HG03280 (cell line): ENCODE results near the gene RIF1.

Experiments used
- ATAC-seq: cut with Tn5 transposase; IDR thresholded peaks from one replicate; pipeline ENCODE4 v1.9.1; 2021; ENCODE audit warnings: mild to moderate bottlenecking, moderate library complexity; ENCODE audit not compliant: unreplicated experiment

RIF1 gene

DNA sequence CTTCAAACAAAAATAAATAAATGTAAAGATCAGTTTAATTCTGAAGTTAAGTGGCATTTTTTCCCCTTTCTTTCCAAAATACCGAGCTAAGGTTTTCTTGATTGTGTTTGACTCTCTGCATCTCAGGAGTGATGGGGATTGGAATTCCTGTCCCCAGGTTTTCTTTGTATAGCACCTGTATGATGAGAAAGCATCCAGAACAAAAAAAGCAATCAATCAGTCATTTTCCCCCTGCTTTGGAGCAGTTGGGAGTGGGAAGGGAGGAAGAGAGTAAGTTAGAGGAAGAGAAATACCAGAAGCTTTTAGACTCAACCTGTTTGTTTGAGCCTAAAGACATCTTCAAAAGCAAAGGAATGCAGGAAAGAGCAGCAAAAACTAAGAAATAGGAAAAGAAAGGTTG, 88.5 kb downstream of the RIF1 start:
- no peak for ATAC-seq

- ATAC-seq: no peak
Measured at GRCh38 chr2:151506170-151506569, 96.5 kb downstream of the RIF1 start.

DNA sequence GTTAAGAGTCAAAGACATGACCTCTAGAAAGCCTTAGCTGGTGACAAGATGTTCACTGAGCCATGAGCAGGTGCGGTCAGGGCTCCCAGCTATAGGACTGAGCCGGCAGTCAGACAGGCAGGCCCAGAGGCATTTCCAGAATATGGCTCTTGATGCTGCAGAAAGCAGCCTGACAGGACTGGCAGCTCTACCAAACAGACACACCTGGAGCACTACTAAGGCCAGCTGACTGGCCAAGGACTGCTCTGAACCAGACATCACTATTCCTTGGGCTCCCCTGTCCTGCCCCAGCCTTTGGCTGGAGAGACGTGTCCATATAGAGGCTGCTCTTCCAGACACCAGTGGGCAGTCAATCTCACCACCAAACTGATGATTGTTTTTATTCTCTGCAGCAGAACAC, 98.8 kb downstream of the RIF1 start:
- ATAC-seq: no peak

- no peak for ATAC-seq
Measured at GRCh38 chr2:151518802-151519201, 109.1 kb downstream of the RIF1 start.

DNA sequence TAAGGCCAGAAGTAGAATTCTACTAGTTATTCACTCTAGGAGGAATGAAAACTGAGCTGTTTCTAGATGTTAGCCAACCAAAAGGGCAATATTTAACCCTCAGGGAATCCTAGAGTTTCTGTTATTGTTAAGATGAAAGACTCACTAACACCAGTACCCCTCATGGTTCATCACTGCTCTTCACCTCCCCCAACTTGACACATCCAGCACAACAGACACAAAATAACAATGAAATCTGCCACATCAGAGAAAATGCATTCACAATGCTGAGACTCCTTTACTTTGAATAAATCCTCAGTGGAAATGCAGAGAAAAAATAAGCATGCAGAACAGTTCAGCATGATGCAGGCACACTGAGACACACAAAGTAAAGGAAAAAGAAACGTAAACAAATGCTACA, 111.3 kb downstream of the RIF1 start:
- no peak for ATAC-seq

- no peak for ATAC-seq
Measured at GRCh38 chr2:151522556-151522955, 112.9 kb downstream of the RIF1 start.

GRCh38 chr2:151523850-151524249, 114.1 kb downstream of the RIF1 start:
- no peak for ATAC-seq

DNA sequence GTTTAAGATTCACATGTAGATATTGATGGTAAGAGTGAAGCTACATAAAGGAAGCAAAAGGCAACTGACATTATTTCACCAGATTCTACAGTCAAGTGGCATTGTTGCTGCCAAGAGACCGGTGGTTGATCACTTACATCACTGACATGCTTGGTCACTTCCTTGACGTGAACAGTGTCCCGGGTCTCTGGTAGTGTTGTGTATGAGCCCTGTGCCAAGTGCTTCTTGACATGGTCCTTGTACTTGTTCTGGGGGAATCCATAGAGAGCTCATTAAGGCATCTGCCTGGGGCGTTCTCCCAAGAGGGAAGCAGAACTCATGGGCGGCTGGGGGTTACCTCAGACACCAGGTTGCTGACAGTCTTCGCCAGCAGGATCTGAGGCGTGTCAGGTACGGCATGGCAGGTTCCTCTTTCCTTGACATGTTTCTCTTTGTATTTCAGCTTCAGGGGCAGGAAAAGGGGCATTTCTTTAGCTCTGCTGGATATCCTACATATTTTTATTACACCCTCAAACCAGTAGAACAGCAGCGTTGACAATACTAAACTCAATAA, 116.2 kb downstream of the RIF1 start:
- no peak for ATAC-seq

GRCh38 chr2:151526572-151527090, 116.9 kb downstream of the RIF1 start:
- ATAC-seq: no peak
